ENCODE data around the gene TUFT1. TPM values are rescaled to one million over a fixed set of nuclear protein-coding genes. Genes with fewer than 3 reads are reported as not detected.

TUFT1 gene
- total and polyA plus RNA-seq, 11 donors, result 2.1 to 13.6 (median 4.3) TPM

- no peak for TF ChIP-seq POLR2A (IDR thresholded peaks at IDR 0.05)
- TF ChIP-seq CTCF (IDR thresholded peaks at IDR 0.05), result no peak
- 36 to 49% (median 43%) methylated on average over 9 of the region's 9 CpGs for WGBS, 4 donors
- DNase-seq, result no peak
Measured at GRCh38 chr1:151510020-151510405, 30.1 kb upstream of the TUFT1 start.

GRCh38 chr1:151510614-151510956 lies 29.5 kb upstream of the TUFT1 start:
- Histone ChIP-seq H3K36me3 (no peaks in the 10 kb centered on the region), H3K4me3 (peak overlapping the region; percentile 28 to 87 (median 68)), H3K4me1 (peaks cover 0 to 23% (median 10%) of the 10 kb centered on the region in 12 donors), H3K27me3 (peaks cover 0 to 20% (median 6%) of the 10 kb centered on the region in 9 donors), H3K9me3 (no peaks in the 10 kb centered on the region), H3K27ac (peak overlapping the region in 4 of 12 donors; percentile 6 to 72 (median 20))
- DNase-seq, result no peak
- intact Hi-C loops (cut with DNase I), result no loop called here
- TF ChIP-seq POLR2A (IDR thresholded peaks at IDR 0.05) (no peak), CTCF (IDR thresholded peaks at IDR 0.05) (no peak)
- no peak for ATAC-seq
- WGBS, 4 donors, result 7 to 15% (median 14%) methylated on average over 10 of the region's 10 CpGs

More at GRCh38 chr1:151510020-151510405, 30.1 kb upstream of the TUFT1 start:
- no peak overlapping the region for H3K27ac ChIP-seq
- H3K4me1 ChIP-seq, result peaks cover 0 to 23% (median 10%) of the 10 kb centered on the region in 12 donors
- intact Hi-C loops (cut with DNase I), result no loop called here
- no peak overlapping the region for H3K4me3 ChIP-seq
- no peaks in the 10 kb centered on the region for H3K36me3 ChIP-seq
- H3K9me3 ChIP-seq, result no peaks in the 10 kb centered on the region
- ATAC-seq, result no peak
- peaks cover 0 to 20% (median 6%) of the 10 kb centered on the region in 9 donors for H3K27me3 ChIP-seq

GRCh38 chr1:151510957-151511635 lies 29.0 kb upstream of the TUFT1 start, which contains the start of gene CGN:
TSS of gene CGN (plus strand) at chr1:151511387. CDS start at chr1:151518520, 7,133 bp downstream.
- Histone ChIP-seq H3K9me3 (no peaks in the 10 kb centered on the region), H3K27me3 (peaks cover 0 to 20% (median 6%) of the 10 kb centered on the region in 9 donors), H3K4me1 (peaks cover 0 to 23% (median 10%) of the 10 kb centered on the region in 12 donors), H3K36me3 (no peaks in the 10 kb centered on the region), H3K4me3 (peak within 1 kb of the TSS; percentile 28 to 87 (median 68)), H3K27ac (peak within 1 kb of the TSS in 4 of 12 donors; percentile 6 to 72 (median 20))
- intact Hi-C loops (cut with DNase I), result no loop called here
- 1 to 3% (median 1%) methylated on average over 7 to 68 of the region's 68 CpGs for WGBS, 4 donors
- no peak for TF ChIP-seq POLR2A (IDR thresholded peaks at IDR 0.05)
- no peak for TF ChIP-seq CTCF (IDR thresholded peaks at IDR 0.05)
- DNase-seq (peak; percentile 82 to 91 (median 86)), ATAC-seq (peak; percentile 97 to 98 (median 98))

GRCh38 chr1:151511636-151512215 lies 28.4 kb upstream of the TUFT1 start:
- Histone ChIP-seq H3K27me3 (peaks cover 0 to 20% (median 6%) of the 10 kb centered on the region in 9 donors), H3K36me3 (no peaks in the 10 kb centered on the region), H3K9me3 (no peaks in the 10 kb centered on the region), H3K27ac (peak overlapping the region in 3 of 12 donors; percentile 6 to 72 (median 22)), H3K4me1 (peaks cover 0 to 23% (median 10%) of the 10 kb centered on the region in 12 donors), H3K4me3 (peak overlapping the region; percentile 28 to 87 (median 68))
- ATAC-seq (peak in 3 of 4 donors; percentile 21 to 32 (median 22)), DNase-seq (peak in 2 of 5 donors; percentile 33 to 60)
- TF ChIP-seq CTCF (IDR thresholded peaks at IDR 0.05), result no peak
- no peak for TF ChIP-seq POLR2A (IDR thresholded peaks at IDR 0.05)
- intact Hi-C loops (cut with DNase I), result no loop called here
- 0 to 2% (median 1%) methylated on average over 14 to 23 of the region's 23 CpGs for WGBS, 4 donors

All from heart left ventricle (tissue), 16 donors.